H1 (cell line): ENCODE measurements around the gene DNASE1. TPM values are rescaled to one million over a fixed set of nuclear protein-coding genes. Genes with fewer than 3 reads are reported as not detected.

Experiments used
- ATF3 ChIP-seq: IDR thresholded peaks from 2 replicates; pipeline ENCODE4 v1.6.1; 2011; ENCODE audit warnings: low read depth, mild to moderate bottlenecking, low read length; ENCODE audit not compliant: insufficient read depth
- BCL11A ChIP-seq, 2 experiments: IDR thresholded peaks; one replicate each; pipeline ENCODE4 v1.6.1; 2011; ENCODE audit warnings: low read depth in 2 of 2, low read length in 2 of 2, mild to moderate bottlenecking in 2 of 2
- CBX8 ChIP-seq: fragments of 300-800, 300-1000 bp; sonication (generic); IDR thresholded peaks from 2 replicates; pipeline ENCODE4 v1.7.1; 2016; ENCODE audit warnings: low read depth, low read length, borderline replicate concordance
- CEBPB ChIP-seq: IDR thresholded peaks from 2 replicates; pipeline ENCODE4 v1.6.1; 2012; ENCODE audit warnings: low read depth, low read length
- CREB1 ChIP-seq: IDR thresholded peaks from 2 replicates; pipeline ENCODE4 v1.6.1; 2012; ENCODE audit warnings: inconsistent platforms
- CTCF ChIP-seq, 3 experiments: IDR thresholded peaks; 1 replicate in 2 of 3; 2 replicates in 1 of 3; pipeline versions ENCODE4 v1.5.1 to v1.6.1; 2011; ENCODE audit warnings: low read length in 3 of 3, mild to moderate bottlenecking in 3 of 3, inconsistent platforms in 2 of 3, low read depth in 1 of 3, moderate library complexity in 1 of 3; ENCODE audit not compliant: insufficient read depth in 1 of 3; ENCODE audit errors: control extremely low read depth in 1 of 3
- EGR1 ChIP-seq: IDR thresholded peaks from 2 replicates; pipeline ENCODE4 v1.6.1; 2011; ENCODE audit warnings: low read depth, low read length, borderline replicate concordance
- GABPA ChIP-seq: IDR thresholded peaks from 2 replicates; pipeline ENCODE4 v1.6.1; 2011; ENCODE audit warnings: mild to moderate bottlenecking, low read length, moderate library complexity, borderline replicate concordance; ENCODE audit not compliant: insufficient read depth
- KDM5A ChIP-seq: fragments of 200-600 bp; IDR thresholded peaks from 2 replicates; pipeline ENCODE4 v1.7.1; 2012; ENCODE audit warnings: mild to moderate bottlenecking, low read length, inconsistent platforms, mixed read lengths
- NRF1 ChIP-seq: IDR thresholded peaks from 2 replicates; pipeline ENCODE4 v1.6.1; 2011; ENCODE audit warnings: mild to moderate bottlenecking, low read depth, low read length, improper control_type of control experiment
- RFX5 ChIP-seq: IDR thresholded peaks from 2 replicates; pipeline ENCODE4 v1.6.1; 2011; ENCODE audit warnings: low read depth, low read length, improper control_type of control experiment, borderline replicate concordance
- RNF2 ChIP-seq: fragments of 200-900, 300-1000 bp; sonication (generic); IDR thresholded peaks from 2 replicates; pipeline ENCODE4 v1.7.1; 2016; ENCODE audit warnings: borderline replicate concordance, low read depth, mild to moderate bottlenecking, antibody characterized with exemption, low read length; ENCODE audit not compliant: poor library complexity, severe bottlenecking; ENCODE audit errors: missing control alignments
- SAP30 ChIP-seq: fragments of 300-600 bp; sonication (generic); IDR thresholded peaks from 2 replicates; pipeline ENCODE4 v1.7.1; 2012; ENCODE audit warnings: low read length, moderate library complexity, mild to moderate bottlenecking, inconsistent platforms; ENCODE audit not compliant: insufficient read depth, insufficient replicate concordance
- SIX5 ChIP-seq: IDR thresholded peaks from 2 replicates; pipeline ENCODE4 v1.6.1; 2011; ENCODE audit warnings: mild to moderate bottlenecking, low read depth, low read length
- SP1 ChIP-seq: IDR thresholded peaks from 2 replicates; pipeline ENCODE4 v1.6.1; 2011; ENCODE audit warnings: low read depth, low read length
- TAF7 ChIP-seq: optimal IDR thresholded peaks from 2 replicates; pipeline ENCODE3; 2011; ENCODE audit warnings: low read depth, mild to moderate bottlenecking, inconsistent platforms, low read length, moderate library complexity, borderline replicate concordance
- TCF12 ChIP-seq: IDR thresholded peaks from 2 replicates; pipeline ENCODE4 v1.6.1; 2011; ENCODE audit warnings: low read depth, mild to moderate bottlenecking, low read length
- TEAD4 ChIP-seq: IDR thresholded peaks from 2 replicates; pipeline ENCODE4 v1.6.1; 2012; ENCODE audit warnings: low read depth, low read length, inconsistent platforms, mixed read lengths
- USF2 ChIP-seq: IDR thresholded peaks from 2 replicates; pipeline ENCODE4 v1.6.1; 2011; ENCODE audit warnings: low read length, improper control_type of control experiment
- polyA plus RNA-seq, 7 experiments: library from polyadenylated mRNA; depleted of rRNA in 3 of 7; stranded (reverse) in 5 of 7; unstranded in 2 of 7; fragments of >200 nt in 5 of 7; fragments of 200-250 nt in 2 of 7; gene quantifications; 1 replicate in 5 of 7; 2 replicates in 1 of 7; 4 replicates in 1 of 7; pipeline versions ENCODE4 v1.2.1 to v1.2.3, GENCODE V29; 2011 to 2013; ENCODE audit warnings: missing spikeins in 2 of 7, mixed read lengths in 2 of 7
- total RNA-seq: library from RNA; stranded (reverse); fragmentation: NEBNext Ultra II Directional; extraction: Animal tissue kit (Norgen Biotek cat#: 25700); gene quantifications from 2 replicates; pipeline ENCODE4 v1.2.1, GENCODE V29; 2021

The DNASE1 gene
- total and polyA plus RNA-seq, 2 of the 8 experiments (the other 6 are each of a cell fraction or from before 2014, with no cell fraction given) = 11.5 to 16.7 TPM

GRCh38 chr16:3611146-3611975 lies 43.1 kb upstream of the DNASE1 start, which contains the start of gene SLX4 (continued):
- TF ChIP-seq SAP30 (no peak), CEBPB (no peak), CTCF (IDR thresholded peaks at IDR 0.05; ENCODE audit: control extremely low read depth in 1 of 3, insufficient read depth in 1 of 3, low read depth in 1 of 3, low read length in 3 of 3) (no peak), USF2 (no peak), SP1 (no peak), BCL11A (IDR thresholded peaks at IDR 0.05; ENCODE audit: low read depth in 2 of 2, low read length in 2 of 2) (no peak), GABPA (peak; percentile 86; the same call in 1 of the 2 replicates), TCF12 (no peak), RFX5 (no peak), CREB1 (no peak), TEAD4 (no peak), KDM5A (no peak), SIX5 (no peak), TAF7 (no peak), NRF1 (peak; percentile 98), ATF3 (no peak), RNF2 (no peak), CBX8 (no peak), EGR1 (peak; percentile 69; the same call in 1 of the 2 replicates)
